Breast epithelium (tissue), 4 donors: Measurements from ENCODE around the gene CDS2. TPM values are rescaled to one million over a fixed set of nuclear protein-coding genes. Genes with fewer than 3 reads are reported as not detected.

Experiments
- DNase-seq, 2 donors: peaks; one replicate each; pipeline ENCODE4 v3.0.0-alpha.2; 2019; ENCODE audit warnings: low spot score in 2 of 2
- H3K27ac ChIP-seq, 2 donors: fragments of 200-600 bp; sonication (generic) in 1 of 2; one replicate each; pipeline ENCODE4 v1.5.1; 2016 to 2019; ENCODE audit warnings: mild to moderate bottlenecking in 1 of 2
- H3K27me3 ChIP-seq, 2 donors: fragments of 200-600 bp; sonication (generic) in 1 of 2; one replicate each; pipeline versions ENCODE4 v1.5.1 to v1.6.0; 2017 to 2019; ENCODE audit warnings: control low read depth in 1 of 2, mild to moderate bottlenecking in 1 of 2
- H3K36me3 ChIP-seq: fragments of 200-600 bp; one replicate; pipeline ENCODE4 v1.5.1; 2019
- H3K4me1 ChIP-seq, 2 donors: fragments of 200-600 bp; sonication (generic); one replicate each; pipeline ENCODE4 v1.5.1; 2016 to 2019; ENCODE audit warnings: control low read depth in 1 of 2
- H3K4me3 ChIP-seq, 3 donors: fragments of 200-600 bp; sonication (generic); 1 replicate in 2 of 3; 2 replicates in 1 of 3; pipeline ENCODE4 v1.5.1; 2016 to 2019; ENCODE audit warnings: mild to moderate bottlenecking in 3 of 3, moderate library complexity in 2 of 3
- H3K9me3 ChIP-seq, 2 donors: fragments of 200-600 bp; sonication (generic) in 1 of 2; one replicate each; pipeline ENCODE4 v1.5.1; 2016 to 2019; ENCODE audit warnings: control low read depth in 1 of 2
- POLR2A ChIP-seq: fragments of 450-650 bp; IDR thresholded peaks from one replicate; pipeline ENCODE4 v1.6.1; 2016; ENCODE audit warnings: antibody characterized with exemption, mild to moderate bottlenecking, moderate library complexity
- POLR2AphosphoS5 ChIP-seq, 3 donors: sonication (generic); formaldehyde crosslinking; IDR thresholded peaks; one replicate each; pipeline ENCODE4 v1.6.1; 2017; ENCODE audit warnings: antibody characterized with exemption in 3 of 3
- intact Hi-C: fragments of 100-400 bp; cut with DNase I; formaldehyde crosslinking; loops from one replicate; pipeline ENCODE4 v1.15.1; 2023; ENCODE audit warnings: low total_unique reads
- total RNA-seq, 3 donors: library from RNA; depleted of rRNA; stranded (reverse); fragments of >200 nt; gene quantifications; one replicate each; pipeline ENCODE4 v1.1.0, GENCODE V29; 2016
- TF ChIP-seq, protein P1 (sequence below), 3 donors: fragments of 450-650 bp; IDR thresholded peaks; one replicate each; pipeline ENCODE4 v1.5.1; 2016 to 2017; ENCODE audit warnings: antibody characterized with exemption in 3 of 3, mild to moderate bottlenecking in 3 of 3, moderate library complexity in 3 of 3

The CDS2 gene
- total RNA-seq, 3 donors from 2014 or later, result 29.2 to 42.9 (median 37.6) TPM

- peak overlapping the region in 1 of 2 donors; percentile 78 for H3K27ac ChIP-seq
- no peaks in the 10 kb centered on the region for H3K4me1 ChIP-seq
- intact Hi-C loops, result no loop called here
Observed at GRCh38 chr20:5168651-5169396, 42.0 kb downstream of the CDS2 start.

DNA sequence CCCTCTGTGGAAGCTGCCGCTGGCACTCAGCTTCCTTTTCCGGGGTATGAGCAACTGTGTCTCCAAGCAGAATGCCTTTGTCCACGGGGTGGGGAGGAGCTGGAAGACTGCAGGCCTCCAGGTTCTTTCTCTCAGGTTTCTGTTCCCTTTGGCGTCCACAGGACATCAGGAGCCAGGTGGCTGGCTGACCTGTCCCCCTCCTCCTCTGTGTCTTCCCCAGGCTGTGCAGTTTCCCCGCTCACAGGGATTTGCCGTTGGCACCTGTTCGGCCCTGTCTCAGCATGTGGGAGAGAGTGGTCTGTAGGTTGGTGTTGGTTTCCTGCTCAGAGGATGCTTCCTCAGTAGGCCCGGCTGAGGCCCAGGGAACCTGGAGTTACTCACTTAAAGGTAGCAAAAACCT, 43.5 kb downstream of the CDS2 start:
- no peak for TF ChIP-seq POLR2A
- no peak for TF ChIP-seq POLR2AphosphoS5 (IDR thresholded peaks at IDR 0.05)
- TF ChIP-seq, protein P1, sequence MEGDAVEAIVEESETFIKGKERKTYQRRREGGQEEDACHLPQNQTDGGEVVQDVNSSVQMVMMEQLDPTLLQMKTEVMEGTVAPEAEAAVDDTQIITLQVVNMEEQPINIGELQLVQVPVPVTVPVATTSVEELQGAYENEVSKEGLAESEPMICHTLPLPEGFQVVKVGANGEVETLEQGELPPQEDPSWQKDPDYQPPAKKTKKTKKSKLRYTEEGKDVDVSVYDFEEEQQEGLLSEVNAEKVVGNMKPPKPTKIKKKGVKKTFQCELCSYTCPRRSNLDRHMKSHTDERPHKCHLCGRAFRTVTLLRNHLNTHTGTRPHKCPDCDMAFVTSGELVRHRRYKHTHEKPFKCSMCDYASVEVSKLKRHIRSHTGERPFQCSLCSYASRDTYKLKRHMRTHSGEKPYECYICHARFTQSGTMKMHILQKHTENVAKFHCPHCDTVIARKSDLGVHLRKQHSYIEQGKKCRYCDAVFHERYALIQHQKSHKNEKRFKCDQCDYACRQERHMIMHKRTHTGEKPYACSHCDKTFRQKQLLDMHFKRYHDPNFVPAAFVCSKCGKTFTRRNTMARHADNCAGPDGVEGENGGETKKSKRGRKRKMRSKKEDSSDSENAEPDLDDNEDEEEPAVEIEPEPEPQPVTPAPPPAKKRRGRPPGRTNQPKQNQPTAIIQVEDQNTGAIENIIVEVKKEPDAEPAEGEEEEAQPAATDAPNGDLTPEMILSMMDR (IDR thresholded peaks at IDR 0.05), result no peak
- Histone ChIP-seq H3K27me3 (no peaks in the 10 kb centered on the region), H3K4me1 (no peaks in the 10 kb centered on the region), H3K36me3 (no peaks in the 10 kb centered on the region), H3K9me3 (no peaks in the 10 kb centered on the region), H3K4me3 (no peak overlapping the region), H3K27ac (peak overlapping the region in 1 of 2 donors; percentile 78)
- DNase-seq, result no peak
- intact Hi-C loops, result no loop called here

More at GRCh38 chr20:5168651-5169396, 42.0 kb downstream of the CDS2 start:
- Histone ChIP-seq H3K4me3 (peak overlapping the region in 1 of 3 donors; percentile 7), H3K9me3 (no peaks in the 10 kb centered on the region), H3K36me3 (no peaks in the 10 kb centered on the region), H3K27me3 (no peaks in the 10 kb centered on the region)
- TF ChIP-seq POLR2AphosphoS5 (IDR thresholded peaks at IDR 0.05) (no peak), POLR2A (no peak)
- TF ChIP-seq, protein P1 (IDR thresholded peaks at IDR 0.05), result no peak
- no peak for DNase-seq

- DNase-seq, result no peak
- no peaks in the 10 kb centered on the region for H3K36me3 ChIP-seq
- no peaks in the 10 kb centered on the region for H3K9me3 ChIP-seq
- intact Hi-C loops, result no loop called here
- H3K27ac ChIP-seq, result peak overlapping the region in 1 of 2 donors; percentile 68
- H3K27me3 ChIP-seq, result no peaks in the 10 kb centered on the region
- no peaks in the 10 kb centered on the region for H3K4me1 ChIP-seq
- TF ChIP-seq, protein P1 (IDR thresholded peaks at IDR 0.05), result no peak
- no peak for TF ChIP-seq POLR2A
- TF ChIP-seq POLR2AphosphoS5 (IDR thresholded peaks at IDR 0.05), result no peak
- H3K4me3 ChIP-seq, result no peak overlapping the region
Observed at GRCh38 chr20:5171064-5171789, 44.4 kb downstream of the CDS2 start.

- Histone ChIP-seq H3K27me3 (no peaks in the 10 kb centered on the region), H3K36me3 (no peaks in the 10 kb centered on the region), H3K4me3 (no peak overlapping the region), H3K27ac (peak overlapping the region in 1 of 2 donors; percentile 68), H3K4me1 (no peaks in the 10 kb centered on the region), H3K9me3 (no peaks in the 10 kb centered on the region)
- DNase-seq, result no peak
- intact Hi-C loops, result no loop called here
- TF ChIP-seq POLR2AphosphoS5 (IDR thresholded peaks at IDR 0.05), result no peak
- TF ChIP-seq POLR2A, result no peak
- TF ChIP-seq, protein P1 (IDR thresholded peaks at IDR 0.05), result no peak
Observed at GRCh38 chr20:5171790-5172164, 45.0 kb downstream of the CDS2 start.

- intact Hi-C loops, result no loop called here
- peak overlapping the region in 1 of 2 donors; percentile 32 for H3K27ac ChIP-seq
Observed at GRCh38 chr20:5172167-5172601, 45.4 kb downstream of the CDS2 start.

More at GRCh38 chr20:5172167-5172601, 45.4 kb downstream of the CDS2 start:
- H3K27me3 ChIP-seq, result no peaks in the 10 kb centered on the region
- H3K9me3 ChIP-seq, result no peaks in the 10 kb centered on the region
- TF ChIP-seq, protein P1 (IDR thresholded peaks at IDR 0.05), result no peak
- TF ChIP-seq POLR2A, result no peak
- no peak for TF ChIP-seq POLR2AphosphoS5 (IDR thresholded peaks at IDR 0.05)
- no peak overlapping the region for H3K4me3 ChIP-seq
- no peaks in the 10 kb centered on the region for H3K4me1 ChIP-seq
- no peak for DNase-seq
- no peaks in the 10 kb centered on the region for H3K36me3 ChIP-seq
